Sigmoid colon (tissue), 7 donors: ENCODE data around the gene TSHZ1. TPM values are rescaled to one million over a fixed set of nuclear protein-coding genes. Genes with fewer than 3 reads are reported as not detected.

Experiments
- DNase-seq: peaks from one replicate; pipeline ENCODE4 v3.0.0-alpha.2; 2019
- H3K27ac ChIP-seq, 4 donors: fragments of 200-600 bp; sonication (generic); one replicate each; pipeline ENCODE4 v1.5.1; 2016 to 2019; ENCODE audit warnings: mild to moderate bottlenecking in 1 of 4
- H3K27me3 ChIP-seq, 3 donors: fragments of 200-600 bp; sonication (generic); one replicate each; pipeline ENCODE4 v1.5.1; 2019; ENCODE audit warnings: mild to moderate bottlenecking in 1 of 3
- H3K36me3 ChIP-seq, 4 donors: fragments of 200-600 bp; sonication (generic); one replicate each; pipeline ENCODE4 v1.5.1; 2016 to 2019
- H3K4me1 ChIP-seq, 4 donors: fragments of 200-600 bp; sonication (generic); one replicate each; pipeline ENCODE4 v1.5.1; 2017 to 2019
- H3K4me3 ChIP-seq, 4 donors: fragments of 200-600 bp; sonication (generic); one replicate each; pipeline ENCODE4 v1.5.1; 2017 to 2019; ENCODE audit warnings: mild to moderate bottlenecking in 2 of 4, moderate library complexity in 1 of 4
- H3K9me3 ChIP-seq, 4 donors: fragments of 200-600 bp in 3 of 4; sonication (generic) in 3 of 4; one replicate each; pipeline versions ENCODE4 v1.5.1 to v1.6.1; 2013 to 2019
- EP300 ChIP-seq, 4 donors: sonication (generic); formaldehyde crosslinking; IDR thresholded peaks; one replicate each; pipeline ENCODE4 v1.6.1; 2017; ENCODE audit warnings: antibody characterized with exemption in 4 of 4
- POLR2A ChIP-seq, 2 donors: fragments of 450-650 bp; IDR thresholded peaks; one replicate each; pipeline ENCODE4 v1.6.1; 2016; ENCODE audit warnings: antibody characterized with exemption in 2 of 2, mild to moderate bottlenecking in 2 of 2, moderate library complexity in 2 of 2
- POLR2AphosphoS5 ChIP-seq, 4 donors: sonication (generic); formaldehyde crosslinking; IDR thresholded peaks; one replicate each; pipeline ENCODE4 v1.6.1; 2017; ENCODE audit warnings: antibody characterized with exemption in 4 of 4
- WGBS, 2 donors: extraction: QIAGEN DNeasy Blood & Tissue Kit; methylation state at CpG; one replicate each; pipeline ENCODE4 v1.1.7; 2013; 5-methylcytosine and 5-hydroxymethylcytosine counted together
- intact Hi-C: fragments of 100-400 bp; cut with DNase I; formaldehyde crosslinking; loops from one replicate; pipeline ENCODE4 v1.15.1; 2023
- polyA plus RNA-seq, 3 donors: library from polyadenylated mRNA; stranded (reverse); fragments of 200-250 nt; gene quantifications; one replicate each; pipeline ENCODE4 v1.2.3, GENCODE V29; 2013
- total RNA-seq, 4 donors: library from RNA; depleted of rRNA; stranded (reverse); fragments of >200 nt; gene quantifications; one replicate each; pipeline ENCODE4 v1.1.0, GENCODE V29; 2016
- TF ChIP-seq, protein P1 (sequence below), 4 experiments: fragments of 450-650 bp in 3 of 4; fragments of 200-600 bp in 1 of 4; IDR thresholded peaks; one replicate each; pipeline ENCODE4 v1.5.1; 2016 to 2019; ENCODE audit warnings: antibody characterized with exemption in 4 of 4, mild to moderate bottlenecking in 3 of 4, moderate library complexity in 2 of 4
- donor health status: healthy with polysubstance abuse.
- donor health status: Bipolar disorder and iron deficiency.
- donor health status: healthy.

TSHZ1 gene
- total and polyA plus RNA-seq, 7 donors = 7.8 to 29.4 (median 23.0) TPM

DNA sequence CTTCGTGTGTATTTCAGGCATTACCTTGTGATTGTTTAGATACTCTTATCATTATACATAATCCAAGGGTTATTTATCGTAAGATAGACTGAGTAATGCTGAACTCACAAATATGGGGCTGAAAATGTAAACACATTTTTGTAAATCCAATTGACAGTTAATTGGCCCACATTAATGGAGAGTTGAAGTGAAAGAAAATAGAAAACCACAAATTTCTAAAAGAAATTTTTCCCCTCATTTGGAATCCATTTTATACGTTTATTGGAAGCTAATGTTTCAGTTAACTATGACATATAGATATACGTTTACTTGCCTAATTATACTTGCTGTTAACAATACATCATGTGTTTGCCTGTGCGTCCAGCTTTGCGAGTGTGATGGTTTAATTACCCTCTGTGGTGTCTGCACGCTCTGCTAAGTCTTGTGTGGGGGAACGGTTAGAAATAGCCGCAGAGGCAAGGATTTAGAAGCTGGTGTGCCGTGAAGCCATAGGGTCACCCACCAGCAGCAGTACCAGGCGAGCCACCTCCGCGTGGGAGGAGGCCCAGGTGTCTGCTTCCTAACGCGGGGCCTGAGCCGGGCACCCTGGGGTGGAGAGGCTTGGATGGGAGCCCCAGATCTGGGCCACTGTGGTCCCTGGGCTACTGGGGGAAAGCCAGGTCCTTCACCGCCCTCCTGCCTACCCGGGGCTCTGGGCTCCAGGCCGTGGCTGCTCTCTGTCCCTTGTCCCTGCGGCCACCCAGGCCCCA, 38.0 kb downstream of the TSHZ1 start:
- H3K4me1 ChIP-seq = peaks cover 0 to 80% (median 47%) of the 10 kb centered on the region in 4 donors
- intact Hi-C loops = loop anchor here (5.0 kb wide), 1 partner anchor 36 kb away; the partner anchor contains the start of gene TSHZ1
- no peaks in the 10 kb centered on the region for H3K9me3 ChIP-seq
- TF ChIP-seq, protein P1, sequence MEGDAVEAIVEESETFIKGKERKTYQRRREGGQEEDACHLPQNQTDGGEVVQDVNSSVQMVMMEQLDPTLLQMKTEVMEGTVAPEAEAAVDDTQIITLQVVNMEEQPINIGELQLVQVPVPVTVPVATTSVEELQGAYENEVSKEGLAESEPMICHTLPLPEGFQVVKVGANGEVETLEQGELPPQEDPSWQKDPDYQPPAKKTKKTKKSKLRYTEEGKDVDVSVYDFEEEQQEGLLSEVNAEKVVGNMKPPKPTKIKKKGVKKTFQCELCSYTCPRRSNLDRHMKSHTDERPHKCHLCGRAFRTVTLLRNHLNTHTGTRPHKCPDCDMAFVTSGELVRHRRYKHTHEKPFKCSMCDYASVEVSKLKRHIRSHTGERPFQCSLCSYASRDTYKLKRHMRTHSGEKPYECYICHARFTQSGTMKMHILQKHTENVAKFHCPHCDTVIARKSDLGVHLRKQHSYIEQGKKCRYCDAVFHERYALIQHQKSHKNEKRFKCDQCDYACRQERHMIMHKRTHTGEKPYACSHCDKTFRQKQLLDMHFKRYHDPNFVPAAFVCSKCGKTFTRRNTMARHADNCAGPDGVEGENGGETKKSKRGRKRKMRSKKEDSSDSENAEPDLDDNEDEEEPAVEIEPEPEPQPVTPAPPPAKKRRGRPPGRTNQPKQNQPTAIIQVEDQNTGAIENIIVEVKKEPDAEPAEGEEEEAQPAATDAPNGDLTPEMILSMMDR (IDR thresholded peaks at IDR 0.05) = no peak
- no peak for TF ChIP-seq EP300 (IDR thresholded peaks at IDR 0.05)
- TF ChIP-seq POLR2AphosphoS5 (IDR thresholded peaks at IDR 0.05) = no peak
- no peak for TF ChIP-seq POLR2A (IDR thresholded peaks at IDR 0.05)
- no peaks in the 10 kb centered on the region for H3K36me3 ChIP-seq
- H3K4me3 ChIP-seq = peak overlapping the region in 3 of 4 donors; percentile 40 to 49 (median 48)
- 76 to 84% methylated on average over 20 of the region's 20 CpGs for WGBS, 2 donors
- peak overlapping the region; percentile 78 to 84 (median 81) for H3K27ac ChIP-seq
- no peak for DNase-seq
- H3K27me3 ChIP-seq = no peaks in the 10 kb centered on the region

DNA sequence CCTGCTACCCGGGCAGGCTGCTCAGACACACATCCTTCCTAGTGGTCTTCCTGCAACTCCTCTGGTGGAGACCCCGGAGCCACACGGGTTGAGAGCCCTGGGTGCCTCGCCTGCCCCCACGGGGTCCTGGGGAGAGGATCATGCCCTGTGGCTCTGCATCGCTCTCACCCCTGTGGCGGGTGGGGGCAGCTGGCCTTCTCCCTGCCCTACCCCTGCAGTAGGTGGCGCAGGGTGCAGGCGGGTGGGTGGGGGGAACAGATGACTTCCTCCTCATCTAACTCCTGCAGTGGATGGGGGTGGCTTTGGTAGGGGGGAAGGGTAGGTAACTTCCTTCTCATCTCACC, 38.5 kb downstream of the TSHZ1 start:
- Histone ChIP-seq H3K36me3 (no peaks in the 10 kb centered on the region), H3K4me1 (peaks cover 0 to 80% (median 48%) of the 10 kb centered on the region in 4 donors), H3K9me3 (no peaks in the 10 kb centered on the region), H3K27ac (peak overlapping the region; percentile 48 to 84 (median 81)), H3K4me3 (peak overlapping the region in 1 of 4 donors; percentile 14), H3K27me3 (no peaks in the 10 kb centered on the region)
- intact Hi-C loops = loop anchor here (5.0 kb wide), 1 partner anchor 37 kb away; the partner anchor contains the start of gene TSHZ1
- no peak for TF ChIP-seq POLR2A (IDR thresholded peaks at IDR 0.05)
- TF ChIP-seq, protein P1 (IDR thresholded peaks at IDR 0.05) = no peak
- TF ChIP-seq EP300 (IDR thresholded peaks at IDR 0.05) = no peak
- no peak for TF ChIP-seq POLR2AphosphoS5 (IDR thresholded peaks at IDR 0.05)
- WGBS, 2 donors = 93 to 94% methylated on average over 9 of the region's 9 CpGs
- no peak for DNase-seq

DNA sequence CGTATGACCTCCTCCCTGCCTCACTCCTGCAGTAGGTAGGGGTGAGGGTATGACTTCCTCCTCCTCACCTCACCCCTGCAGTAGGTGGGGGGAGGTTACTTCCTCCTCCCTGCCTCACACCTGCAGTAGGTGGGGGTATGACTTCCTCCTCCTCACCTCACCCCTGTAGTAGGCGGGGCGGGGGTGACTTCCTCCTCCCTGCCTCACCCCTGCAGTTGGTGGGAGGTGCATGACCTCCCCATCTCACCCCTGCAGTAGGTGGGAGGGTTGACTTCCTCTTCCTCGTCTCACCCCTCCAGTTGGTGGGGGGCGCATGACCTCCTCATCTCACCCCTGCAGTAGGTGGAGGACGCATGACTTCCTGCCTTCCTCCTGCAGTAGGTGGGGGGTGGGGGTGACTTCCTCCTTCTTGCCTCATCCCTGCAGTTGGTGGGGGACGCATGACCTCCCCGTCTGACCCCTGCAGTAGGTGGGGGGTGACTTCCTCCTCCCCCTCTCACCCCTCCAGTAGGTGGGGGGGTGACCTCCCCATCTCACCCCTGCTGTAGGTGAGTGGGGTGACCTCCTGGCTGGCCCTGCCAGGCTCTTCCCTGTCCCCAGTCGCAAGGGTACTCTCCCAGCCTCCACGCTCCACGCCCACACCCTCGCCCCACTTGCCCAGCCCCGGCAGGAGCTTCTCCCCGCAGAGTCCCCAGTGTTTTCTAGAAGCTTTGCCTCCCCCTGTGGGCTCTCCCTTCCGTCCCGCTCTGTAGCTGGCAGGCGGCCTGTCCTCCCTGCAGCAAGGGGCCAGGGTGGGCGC, 39.3 kb downstream of the TSHZ1 start:
- intact Hi-C loops = loop anchor here (5.0 kb wide), 1 partner anchor 38 kb away; the partner anchor contains the start of gene TSHZ1
- H3K27ac ChIP-seq = peak overlapping the region in 2 of 4 donors; percentile 79 to 84
- no peak for DNase-seq

DNA sequence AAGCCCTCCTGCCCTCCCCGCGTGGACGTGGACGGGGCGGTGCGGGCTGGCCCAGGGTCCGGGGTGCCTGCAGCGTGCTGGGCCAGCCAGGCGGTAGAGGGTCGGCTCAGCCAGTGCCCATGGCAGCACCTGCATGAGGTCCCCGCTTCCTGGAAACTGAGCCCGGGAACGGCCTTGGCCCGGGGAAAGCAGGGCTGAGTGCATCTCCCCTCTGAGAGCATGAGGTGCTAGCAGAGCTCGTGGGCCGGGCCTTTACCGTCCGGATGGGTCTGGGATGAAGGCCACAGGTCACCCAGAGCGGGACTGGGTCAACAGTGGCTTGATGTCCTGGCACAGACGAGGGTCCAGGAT, 39.8 kb downstream of the TSHZ1 start:
- no peaks in the 10 kb centered on the region for H3K36me3 ChIP-seq
- no peaks in the 10 kb centered on the region for H3K9me3 ChIP-seq
- TF ChIP-seq POLR2A (IDR thresholded peaks at IDR 0.05) (no peak), POLR2AphosphoS5 (IDR thresholded peaks at IDR 0.05) (no peak), EP300 (IDR thresholded peaks at IDR 0.05) (no peak)
- TF ChIP-seq, protein P1 (IDR thresholded peaks at IDR 0.05) = no peak
- no peaks in the 10 kb centered on the region for H3K27me3 ChIP-seq
- H3K4me3 ChIP-seq = no peak overlapping the region
- H3K27ac ChIP-seq = peak overlapping the region in 2 of 4 donors; percentile 40 to 79
- WGBS, 2 donors = 95 to 97% methylated on average over 20 of the region's 20 CpGs
- intact Hi-C loops = no loop called here
- H3K4me1 ChIP-seq = peaks cover 0 to 79% (median 42%) of the 10 kb centered on the region in 4 donors
- DNase-seq = no peak

More for the DNA sequence above, 39.3 kb downstream of the TSHZ1 start:
- H3K9me3 ChIP-seq = no peaks in the 10 kb centered on the region
- WGBS, 2 donors = 82 to 85% methylated on average over 18 of the region's 18 CpGs
- no peaks in the 10 kb centered on the region for H3K27me3 ChIP-seq
- no peak overlapping the region for H3K4me3 ChIP-seq
- TF ChIP-seq POLR2A (IDR thresholded peaks at IDR 0.05) (no peak), POLR2AphosphoS5 (IDR thresholded peaks at IDR 0.05) (no peak), EP300 (IDR thresholded peaks at IDR 0.05) (no peak)
- TF ChIP-seq, protein P1 (IDR thresholded peaks at IDR 0.05) = no peak
- H3K4me1 ChIP-seq = peaks cover 0 to 80% (median 46%) of the 10 kb centered on the region in 4 donors
- H3K36me3 ChIP-seq = no peaks in the 10 kb centered on the region
